Caco-2 (cell line): ENCODE measurements around the gene CEACAM21. TPM values are rescaled to one million over a fixed set of nuclear protein-coding genes. Genes with fewer than 3 reads are reported as not detected.

Source experiments
- BruUV-seq: library from RNA; stranded (reverse); fragments of 400-500 nt; replicated peaks from 2 replicates; lab custom pipeline; 2021; lab: Mats Ljungman, UMichigan
- CTCF ChIA-PET: fragments of 300-600 bp; sonication (Branson Sonifier 250); formaldehyde crosslinking; loops from one replicate; lab custom pipeline; 2022; ENCODE audit warnings: antibody characterized with exemption; lab: Charles Lee
- POLR2A ChIA-PET: fragments of 300-600 bp; sonication (Branson Sonifier 250); formaldehyde crosslinking; loops from one replicate; lab custom pipeline; 2022; ENCODE audit warnings: antibody characterized with exemption; lab: Charles Lee
- DNase-seq, 2 experiments: peaks; one replicate each; pipeline versions ENCODE4 v3.0.0 to v3.0.0-alpha.2; 2020 to 2022
- H3K27me3 ChIP-seq: replicated peaks from 2 replicates; pipeline ENCODE4 v1.6.0; 2011; ENCODE audit warnings: low read length; ENCODE audit not compliant: control insufficient read depth, insufficient read depth
- H3K36me3 ChIP-seq: 2 replicates; pipeline ENCODE4 v1.5.1; 2011; ENCODE audit warnings: low read length; ENCODE audit not compliant: control insufficient read depth, insufficient read depth
- H3K4me1 ChIP-seq: fragments of 250-450 bp; sonication (Bioruptor Pico); 2 replicates; pipeline ENCODE4 v1.5.1; 2020; ENCODE audit warnings: mild to moderate bottlenecking
- H3K4me3 ChIP-seq: 2 replicates; pipeline ENCODE4 v1.5.1; 2011; ENCODE audit warnings: low read depth, mild to moderate bottlenecking, control low read depth, low read length
- H3K9me3 ChIP-seq: fragments of 250-450 bp; sonication (Bioruptor Pico); 2 replicates; pipeline ENCODE4 v1.5.1; 2020; ENCODE audit warnings: mild to moderate bottlenecking, moderate library complexity
- H3K27ac Mint-ChIP-seq: one replicate; pipeline ENCODE4 v1.8.0; 2022; ENCODE audit warnings: mixed read lengths; ENCODE audit not compliant: unreplicated experiment
- H3K27me3 Mint-ChIP-seq: one replicate; pipeline ENCODE4 v1.8.0; 2022; ENCODE audit warnings: mixed read lengths; ENCODE audit not compliant: insufficient read depth, unreplicated experiment
- H3K36me3 Mint-ChIP-seq: one replicate; pipeline ENCODE4 v1.8.0; 2022; ENCODE audit warnings: mild to moderate bottlenecking, mixed read lengths; ENCODE audit not compliant: insufficient read depth, unreplicated experiment
- H3K4me1 Mint-ChIP-seq: one replicate; pipeline ENCODE4 v1.8.0; 2022; ENCODE audit warnings: low read depth, mixed read lengths; ENCODE audit not compliant: unreplicated experiment
- H3K4me3 Mint-ChIP-seq: one replicate; pipeline ENCODE4 v1.8.0; 2022; ENCODE audit warnings: mild to moderate bottlenecking, moderate library complexity, mixed read lengths; ENCODE audit not compliant: unreplicated experiment
- H3K9me3 Mint-ChIP-seq: one replicate; pipeline ENCODE4 v1.8.0; 2022; ENCODE audit warnings: mixed read lengths; ENCODE audit not compliant: unreplicated experiment
- CTCF ChIP-seq, 2 experiments: fragments of 200-600 bp in 1 of 2; IDR thresholded peaks; 1 replicate in 1 of 2; 2 replicates in 1 of 2; pipeline versions ENCODE4 v1.5.1 to v1.8.0; 2011 to 2022; ENCODE audit warnings: antibody characterized with exemption in 1 of 2, control low read depth in 1 of 2, inconsistent platforms in 1 of 2, low read depth in 1 of 2, low read length in 1 of 2, mild to moderate bottlenecking in 1 of 2, moderate library complexity in 1 of 2; ENCODE audit not compliant: insufficient read depth in 1 of 2, severe bottlenecking in 1 of 2, unreplicated experiment in 1 of 2
- intact Hi-C: fragments of 100-400 bp; cut with micrococcal nuclease; formaldehyde crosslinking; loops from one replicate; pipeline ENCODE4 v1.10.0; 2022; ENCODE audit not compliant: unreplicated experiment
- total RNA-seq: library from RNA; stranded (reverse); gene quantifications from 2 replicates; pipeline ENCODE4 v1.2.3, GENCODE V29; 2022

The CEACAM21 gene
- total RNA-seq, 1 experiment from 2014 or later: not detected

GRCh38 chr19:41587101-41587837, 11.3 kb downstream of the CEACAM21 start:
- Mint-ChIP-seq H3K27ac (no peak overlapping the region), H3K9me3 (peaks cover 26% of the 10 kb centered on the region), H3K4me3 (no peak overlapping the region), H3K4me1 (no peaks in the 10 kb centered on the region), H3K27me3 (no peaks in the 10 kb centered on the region), H3K36me3 (no peaks in the 10 kb centered on the region)
- Histone ChIP-seq H3K4me1 (no peaks in the 10 kb centered on the region), H3K36me3 (no peaks in the 10 kb centered on the region), H3K9me3 (peaks cover 11% of the 10 kb centered on the region), H3K27me3 (no peaks in the 10 kb centered on the region; the same call in 1 of the 2 replicates), H3K4me3 (no peak overlapping the region)
- no peak for TF ChIP-seq CTCF (IDR thresholded peaks at IDR 0.05; ENCODE audit: insufficient read depth in 1 of 2, low read depth in 1 of 2, low read length in 1 of 2, severe bottlenecking in 1 of 2, unreplicated experiment in 1 of 2)
- POLR2A ChIA-PET: no interaction called here
- intact Hi-C loops: no loop called here
- BruUV-seq: no TSS peak
- CTCF ChIA-PET: no interaction called here
- DNase-seq: no peak

- no TSS peak for BruUV-seq
- Histone ChIP-seq H3K4me3 (no peak overlapping the region), H3K9me3 (peaks cover 5% of the 10 kb centered on the region; the same call in 1 of the 2 replicates), H3K4me1 (no peaks in the 10 kb centered on the region), H3K27me3 (no peaks in the 10 kb centered on the region; the same call in 1 of the 2 replicates), H3K36me3 (no peaks in the 10 kb centered on the region)
- CTCF ChIA-PET: no interaction called here
- intact Hi-C loops: no loop called here
- H3K9me3 Mint-ChIP-seq: peaks cover 21% of the 10 kb centered on the region
- POLR2A ChIA-PET: no interaction called here
- no peaks in the 10 kb centered on the region for H3K36me3 Mint-ChIP-seq
- TF ChIP-seq CTCF (IDR thresholded peaks at IDR 0.05; ENCODE audit: insufficient read depth in 1 of 2, low read depth in 1 of 2, low read length in 1 of 2, severe bottlenecking in 1 of 2, unreplicated experiment in 1 of 2): no peak
- no peak overlapping the region for H3K4me3 Mint-ChIP-seq
- H3K4me1 Mint-ChIP-seq: no peaks in the 10 kb centered on the region
- H3K27me3 Mint-ChIP-seq: no peaks in the 10 kb centered on the region
- no peak overlapping the region for H3K27ac Mint-ChIP-seq
- no peak for DNase-seq
Measured at GRCh38 chr19:41587838-41588210, 11.9 kb downstream of the CEACAM21 start.

GRCh38 chr19:41588497-41589209, 12.7 kb downstream of the CEACAM21 start:
- Mint-ChIP-seq H3K4me3 (no peak overlapping the region), H3K9me3 (peaks cover 12% of the 10 kb centered on the region), H3K36me3 (no peaks in the 10 kb centered on the region), H3K4me1 (no peaks in the 10 kb centered on the region), H3K27ac (no peak overlapping the region), H3K27me3 (no peaks in the 10 kb centered on the region)
- Histone ChIP-seq H3K4me1 (no peaks in the 10 kb centered on the region), H3K4me3 (no peak overlapping the region), H3K9me3 (no peaks in the 10 kb centered on the region), H3K36me3 (no peaks in the 10 kb centered on the region), H3K27me3 (no peaks in the 10 kb centered on the region; the same call in 1 of the 2 replicates)
- DNase-seq: peak in 1 of 2 experiments; percentile 67
- intact Hi-C loops: no loop called here
- no TSS peak for BruUV-seq
- ChIA-PET CTCF (no interaction called here), POLR2A (no interaction called here)
- no peak for TF ChIP-seq CTCF (IDR thresholded peaks at IDR 0.05; ENCODE audit: insufficient read depth in 1 of 2, low read depth in 1 of 2, low read length in 1 of 2, severe bottlenecking in 1 of 2, unreplicated experiment in 1 of 2)
